GM12892 (cell line): ENCODE data around the gene PTAFR.

Source experiments
- DNase-seq: peaks from one replicate; pipeline ENCODE4 v3.0.0; 2011; ENCODE audit not compliant: insufficient read length
- FAIRE-seq: peaks from 2 replicates; lab custom pipeline; 2011; peaks lifted over from hg19 to GRCh38; lab: Jason Lieb, UNC
- POLR2A ChIP-seq: IDR thresholded peaks from 2 replicates; pipeline ENCODE4 v1.6.1; 2011; ENCODE audit warnings: low read depth, low read length, control low read depth
- POLR2AphosphoS5 ChIP-seq: IDR thresholded peaks from 2 replicates; pipeline ENCODE4 v1.6.1; 2011; ENCODE audit warnings: low read depth, low read length, control low read depth
- TAF1 ChIP-seq: IDR thresholded peaks from 2 replicates; pipeline ENCODE4 v1.6.1; 2011; ENCODE audit warnings: low read depth, mild to moderate bottlenecking, control low read depth, low read length, borderline replicate concordance

Gene PTAFR

GRCh38 chr1:28108001-28108400, 68.5 kb downstream of the PTAFR start:
- DNase-seq = no peak
- no peak for FAIRE-seq
- TF ChIP-seq TAF1 = no peak
- no peak for TF ChIP-seq POLR2AphosphoS5
- no peak for TF ChIP-seq POLR2A

DNA sequence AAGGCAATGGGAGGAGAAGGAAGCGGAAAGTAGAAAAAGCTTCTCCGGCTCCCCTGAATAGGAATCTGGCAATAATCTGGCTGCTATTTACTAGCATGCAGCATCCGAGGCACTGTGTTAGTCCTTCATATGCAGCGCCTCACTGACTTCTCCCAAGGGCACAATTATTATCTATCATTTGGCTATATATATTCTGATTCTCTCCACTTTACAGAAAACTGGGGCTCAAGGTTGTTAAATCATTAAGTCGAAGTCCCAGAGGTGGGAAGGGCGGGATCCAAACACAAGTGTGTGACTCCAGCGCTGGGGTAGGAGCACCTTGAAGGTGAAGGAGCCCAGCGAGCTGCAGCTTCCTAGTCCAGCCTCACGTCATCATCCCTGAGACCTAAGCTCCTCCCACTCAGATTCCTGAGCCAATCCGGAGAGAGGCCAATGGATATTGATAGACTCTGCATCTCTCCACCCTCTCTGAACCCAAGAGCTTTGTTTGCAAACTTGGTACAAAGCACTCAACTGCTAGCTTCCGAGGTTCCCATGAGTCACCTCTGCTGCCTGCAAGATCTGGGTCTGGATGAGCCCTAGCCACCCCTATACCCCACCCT, 71.5 kb downstream of the PTAFR start:
- DNase-seq = no peak
- no peak for TF ChIP-seq POLR2A
- no peak for TF ChIP-seq TAF1
- TF ChIP-seq POLR2AphosphoS5 = no peak
- no peak for FAIRE-seq

DNA sequence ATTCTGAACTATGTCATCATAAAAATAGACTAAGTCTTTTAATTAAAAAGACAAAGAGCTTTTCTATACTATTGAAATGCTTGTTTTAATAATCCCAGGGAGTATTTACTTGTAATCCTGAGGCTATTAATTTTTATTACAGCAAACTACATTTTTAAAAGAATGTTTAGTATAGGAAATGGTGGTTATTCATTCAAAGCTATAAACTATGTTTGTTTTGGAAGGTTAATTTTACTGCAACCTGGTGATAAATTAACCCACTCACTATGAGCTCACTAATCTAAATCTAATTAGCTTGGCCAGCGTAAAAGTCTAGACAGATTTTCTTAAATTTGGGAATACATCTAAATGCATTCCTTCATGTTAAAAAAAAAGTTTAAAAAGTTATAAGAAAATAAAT, 74.3 kb downstream of the PTAFR start:
- no peak for FAIRE-seq
- no peak for TF ChIP-seq POLR2A
- no peak for TF ChIP-seq POLR2AphosphoS5
- TF ChIP-seq TAF1 = no peak

DNA sequence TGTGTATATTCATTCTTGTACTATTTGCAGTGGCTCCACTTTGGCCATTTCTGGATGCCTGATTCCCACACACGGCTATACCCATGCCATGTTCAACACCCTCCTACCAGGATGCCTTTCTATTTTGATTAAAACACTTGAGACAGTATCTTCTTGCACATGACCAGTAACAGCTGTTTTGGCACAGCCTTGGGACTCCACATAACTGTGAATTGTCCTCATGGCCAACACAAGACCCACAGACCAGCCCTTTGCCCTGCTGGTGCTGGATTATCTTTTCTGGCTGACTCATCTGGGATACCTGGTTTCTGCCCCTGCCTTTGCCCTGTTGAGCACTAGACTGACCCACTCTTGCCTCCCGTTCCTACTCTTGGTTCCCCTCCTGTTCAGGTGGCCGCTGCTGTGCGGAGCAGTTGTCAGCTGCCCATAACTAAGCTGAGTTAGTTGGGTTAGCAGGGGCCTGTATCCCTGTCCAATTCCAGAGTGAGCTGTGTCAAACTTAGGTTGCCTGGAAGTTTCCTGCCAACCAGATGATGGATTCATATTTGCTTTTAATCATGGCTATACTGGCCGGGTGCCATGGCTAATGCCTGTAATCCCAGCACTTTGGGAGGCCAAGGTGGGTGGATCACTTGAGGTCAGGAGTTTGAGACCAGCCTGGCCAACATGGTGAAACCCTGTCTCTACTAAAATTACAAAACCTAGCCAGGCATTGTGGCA, 77.3 kb downstream of the PTAFR start:
- no peak for TF ChIP-seq POLR2AphosphoS5
- TF ChIP-seq TAF1 = no peak
- TF ChIP-seq POLR2A = no peak
- no peak for FAIRE-seq
- no peak for DNase-seq

More for the DNA sequence above, 74.3 kb downstream of the PTAFR start:
- no peak for DNase-seq
